GM06990 (cell line): ENCODE data around the gene MTCL1.

Source experiments
- DNase-seq: peaks from one replicate; pipeline ENCODE4 v3.0.0-alpha.2; 2011; ENCODE audit not compliant: insufficient read length; ENCODE audit errors: extremely low read depth
- H3K27me3 ChIP-seq: replicated peaks from 2 replicates; pipeline ENCODE4 v1.6.0; 2011; ENCODE audit warnings: low read length; ENCODE audit not compliant: control insufficient read depth, insufficient read depth
- H3K36me3 ChIP-seq: 2 replicates; pipeline ENCODE4 v1.5.1; 2011; ENCODE audit warnings: low read length; ENCODE audit not compliant: control insufficient read depth, insufficient read depth
- H3K4me3 ChIP-seq: replicated peaks from 2 replicates; pipeline ENCODE4 v1.5.1; 2011; ENCODE audit warnings: low read depth, mild to moderate bottlenecking, control low read depth, low read length
- TF ChIP-seq, protein P1 (sequence below): IDR thresholded peaks from 2 replicates; pipeline ENCODE4 v1.5.1; 2011; ENCODE audit warnings: low read length, control low read depth, mild to moderate bottlenecking, inconsistent platforms; ENCODE audit not compliant: insufficient read depth, poor library complexity, severe bottlenecking

The MTCL1 gene

DNA sequence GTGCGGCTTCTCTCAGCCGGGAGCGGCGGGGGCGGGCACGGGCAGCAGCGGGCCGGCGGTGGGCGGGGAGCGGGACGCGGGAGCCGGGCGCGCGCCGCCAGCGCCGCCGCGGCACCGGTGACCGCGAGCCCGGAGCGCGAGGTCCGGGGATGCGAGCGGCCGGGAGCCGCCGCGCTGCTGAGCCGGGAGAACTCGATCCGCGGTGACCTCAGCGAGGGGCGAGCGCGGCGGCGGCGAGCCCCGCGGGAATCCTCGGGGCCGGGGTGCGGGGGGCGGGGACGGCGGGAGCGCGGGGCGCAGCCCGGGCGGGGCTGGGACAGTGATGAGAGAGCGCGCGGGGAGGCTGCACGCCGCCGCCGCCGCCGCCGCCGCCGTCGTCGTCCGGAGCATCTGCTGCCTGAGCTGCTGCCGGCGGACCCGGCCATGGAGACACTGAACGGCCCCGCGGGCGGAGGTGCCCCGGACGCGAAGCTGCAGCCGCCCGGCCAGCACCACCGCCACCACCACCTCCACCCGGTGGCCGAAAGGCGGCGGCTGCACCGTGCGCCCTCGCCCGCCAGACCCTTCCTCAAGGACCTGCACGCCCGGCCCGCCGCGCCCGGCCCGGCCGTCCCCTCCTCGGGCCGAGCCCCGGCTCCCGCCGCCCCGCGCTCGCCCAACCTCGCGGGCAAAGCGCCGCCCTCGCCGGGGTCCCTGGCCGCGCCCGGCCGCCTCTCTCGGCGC is at the start of gene MTCL1:
Gene MTCL1, plus strand, starts transcription at position 319 of the 723 bp plus-strand sequence. Its CDS starts 105 bp downstream, at position 424.
- peak; percentile 49 for DNase-seq
- Histone ChIP-seq H3K27me3 (peaks cover 2% of the 10 kb centered on the region), H3K4me3 (peak within 1 kb of the TSS; percentile 72), H3K36me3 (no peaks in the 10 kb centered on the region)
- TF ChIP-seq, protein P1, sequence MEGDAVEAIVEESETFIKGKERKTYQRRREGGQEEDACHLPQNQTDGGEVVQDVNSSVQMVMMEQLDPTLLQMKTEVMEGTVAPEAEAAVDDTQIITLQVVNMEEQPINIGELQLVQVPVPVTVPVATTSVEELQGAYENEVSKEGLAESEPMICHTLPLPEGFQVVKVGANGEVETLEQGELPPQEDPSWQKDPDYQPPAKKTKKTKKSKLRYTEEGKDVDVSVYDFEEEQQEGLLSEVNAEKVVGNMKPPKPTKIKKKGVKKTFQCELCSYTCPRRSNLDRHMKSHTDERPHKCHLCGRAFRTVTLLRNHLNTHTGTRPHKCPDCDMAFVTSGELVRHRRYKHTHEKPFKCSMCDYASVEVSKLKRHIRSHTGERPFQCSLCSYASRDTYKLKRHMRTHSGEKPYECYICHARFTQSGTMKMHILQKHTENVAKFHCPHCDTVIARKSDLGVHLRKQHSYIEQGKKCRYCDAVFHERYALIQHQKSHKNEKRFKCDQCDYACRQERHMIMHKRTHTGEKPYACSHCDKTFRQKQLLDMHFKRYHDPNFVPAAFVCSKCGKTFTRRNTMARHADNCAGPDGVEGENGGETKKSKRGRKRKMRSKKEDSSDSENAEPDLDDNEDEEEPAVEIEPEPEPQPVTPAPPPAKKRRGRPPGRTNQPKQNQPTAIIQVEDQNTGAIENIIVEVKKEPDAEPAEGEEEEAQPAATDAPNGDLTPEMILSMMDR: no peak

DNA sequence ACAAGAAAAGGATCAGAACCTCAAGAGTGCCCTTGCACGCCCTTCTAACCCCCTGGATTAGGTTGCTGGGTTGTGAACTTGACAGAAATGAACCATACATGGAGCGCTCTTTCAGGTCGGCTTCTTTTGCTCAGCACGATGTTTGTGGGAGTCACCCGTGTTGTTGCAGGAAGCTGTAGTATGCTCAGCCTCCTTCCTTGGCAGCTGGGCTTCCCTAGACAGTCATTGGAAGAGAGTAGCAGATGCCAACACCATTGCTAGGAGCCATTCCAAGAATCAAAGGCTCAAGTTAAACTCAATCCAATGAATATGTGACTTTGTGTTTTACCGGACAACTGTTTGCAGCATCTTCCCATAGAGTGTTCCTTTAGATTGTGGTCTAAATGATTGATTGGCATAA is 49.1 kb upstream of the MTCL1 start:
- DNase-seq: no peak
- Histone ChIP-seq H3K36me3 (no peaks in the 10 kb centered on the region), H3K27me3 (no peaks in the 10 kb centered on the region), H3K4me3 (no peak overlapping the region)
- TF ChIP-seq, protein P1: no peak

DNA sequence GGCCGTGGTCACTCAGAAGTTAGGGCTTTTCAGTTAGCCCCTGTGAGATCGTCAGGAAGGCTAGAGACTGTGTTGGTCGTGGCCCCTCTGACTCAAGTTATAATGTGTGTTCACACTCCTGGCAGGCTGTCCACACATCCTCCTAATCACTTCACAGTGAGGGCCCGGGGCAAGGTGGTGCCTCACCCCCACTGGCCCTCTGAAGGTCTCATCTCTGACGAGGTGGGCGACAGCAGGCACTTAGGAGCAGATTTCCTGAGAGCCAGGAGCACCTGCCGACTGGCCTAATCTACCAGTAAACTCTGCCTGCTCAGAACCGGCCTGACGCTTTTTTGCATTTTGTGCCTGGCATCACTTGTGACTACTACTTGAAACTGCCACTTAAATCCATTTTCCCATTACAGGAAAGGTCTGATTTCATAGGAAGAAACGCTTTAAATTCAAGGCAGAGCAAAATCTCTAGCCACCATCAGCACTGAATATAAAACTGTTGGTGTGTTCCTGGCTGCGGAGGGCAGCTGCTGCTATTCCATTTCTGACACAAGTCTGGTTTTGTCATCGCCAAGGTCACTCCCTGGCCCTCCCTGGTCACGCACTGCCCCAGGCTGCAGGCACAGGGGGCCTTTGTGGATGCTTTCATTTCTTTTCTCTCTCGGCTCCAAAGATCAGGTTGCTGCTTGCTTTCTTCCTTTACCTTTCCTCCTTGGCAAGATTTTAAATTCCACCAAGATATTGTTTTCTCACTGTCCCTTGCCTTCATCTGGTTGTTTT is 48.1 kb upstream of the MTCL1 start:
- no peak overlapping the region for H3K4me3 ChIP-seq
- TF ChIP-seq, protein P1: no peak
- H3K36me3 ChIP-seq: no peaks in the 10 kb centered on the region
- no peaks in the 10 kb centered on the region for H3K27me3 ChIP-seq
- no peak for DNase-seq

DNA sequence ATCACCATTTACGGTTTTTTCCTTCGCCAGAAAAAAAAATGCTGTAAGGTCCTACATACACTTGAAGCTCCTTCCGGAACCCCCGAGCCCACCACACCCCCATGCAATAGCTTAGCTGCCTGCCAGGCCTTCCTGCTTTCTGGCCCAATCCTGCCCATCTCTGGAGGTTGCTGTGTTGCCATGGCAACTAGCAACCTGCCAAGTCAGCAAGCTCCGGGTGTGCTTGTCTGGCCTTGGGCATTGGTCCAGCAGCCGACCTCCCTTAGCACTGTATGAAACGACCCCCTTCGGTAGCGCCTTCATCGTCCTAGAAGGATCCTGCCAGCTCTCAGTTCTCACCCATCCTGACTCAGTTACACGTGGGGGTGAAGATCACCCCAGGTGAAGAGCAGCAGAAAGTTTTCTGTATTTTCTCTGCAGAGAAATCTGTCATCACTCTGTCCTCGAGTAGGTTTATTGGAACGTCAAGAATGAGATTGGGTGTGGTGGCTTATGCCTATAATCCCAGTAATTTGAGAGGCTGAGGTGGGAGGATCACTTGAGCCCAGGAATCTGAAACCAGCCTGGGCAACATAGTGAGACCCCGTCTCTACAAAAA is 47.4 kb upstream of the MTCL1 start:
- H3K27me3 ChIP-seq: no peaks in the 10 kb centered on the region
- H3K36me3 ChIP-seq: no peaks in the 10 kb centered on the region
- H3K4me3 ChIP-seq: no peak overlapping the region
- TF ChIP-seq, protein P1: no peak
- no peak for DNase-seq

DNA sequence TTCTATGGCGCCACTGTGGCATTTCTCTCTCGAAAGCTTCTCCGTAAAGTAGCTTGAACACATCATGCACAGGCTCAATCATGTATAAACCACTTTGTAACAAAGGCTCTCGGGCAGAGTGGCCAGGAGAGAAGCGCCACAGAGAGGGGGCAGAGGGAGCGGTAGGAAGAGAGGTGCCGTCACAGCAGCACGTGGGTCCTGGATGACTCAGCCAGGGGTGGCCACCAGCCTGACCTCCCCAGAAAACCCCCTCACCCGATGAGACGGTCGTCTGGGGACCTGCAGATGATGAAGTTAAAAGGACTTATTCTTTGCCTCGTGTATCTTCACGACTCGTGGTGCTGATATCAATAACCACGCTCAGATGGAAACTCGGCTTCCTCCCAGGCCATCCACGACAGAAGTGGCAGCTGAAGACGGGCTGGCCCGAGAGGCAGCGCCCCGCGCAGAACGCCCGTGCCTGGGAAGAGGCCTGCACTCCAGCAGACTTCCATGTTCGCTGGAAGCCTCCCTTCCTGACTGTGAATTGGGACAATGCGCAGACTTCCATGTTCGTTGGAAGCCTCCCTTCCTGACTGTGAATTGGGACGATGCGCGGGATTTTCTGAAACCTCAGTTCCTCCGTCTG is 46.4 kb upstream of the MTCL1 start:
- H3K4me3 ChIP-seq: no peak overlapping the region
- H3K27me3 ChIP-seq: no peaks in the 10 kb centered on the region
- no peak for DNase-seq
- TF ChIP-seq, protein P1: no peak
- no peaks in the 10 kb centered on the region for H3K36me3 ChIP-seq
